DMS 273 (cell line): ENCODE measurements around the gene CD1E.
"Not testable (repeated sequence)": the region's sequence is repeated elsewhere in the genome, so short reads cannot be mapped to it uniquely, and the experiment has no call there.

ENCODE experiments used
- DNase-seq: peaks from one replicate; lab custom pipeline; 2025; ENCODE audit not compliant: unreplicated experiment; lab: John Stamatoyannopoulos, UW

The CD1E gene

GRCh38 chr1:158353303-158354075, at the start of gene CD1E:
Gene CD1E (plus strand): TSS chr1:158353894. CDS start chr1:158353989, 95 bp downstream.
- no peak for DNase-seq

- DNase-seq, result no peak
Observed at GRCh38 chr1:158310623-158311022, 43.1 kb upstream of the CD1E start.

GRCh38 chr1:158311066-158311465, 42.6 kb upstream of the CD1E start:
- no peak for DNase-seq

- no peak for DNase-seq
Observed at GRCh38 chr1:158323866-158324265, 29.8 kb upstream of the CD1E start.

GRCh38 chr1:158324395-158324794, 29.3 kb upstream of the CD1E start:
- no peak for DNase-seq

- no peak for DNase-seq
Observed at GRCh38 chr1:158327481-158327880, 26.2 kb upstream of the CD1E start.

GRCh38 chr1:158328426-158328825, 25.3 kb upstream of the CD1E start:
- DNase-seq, result no peak

GRCh38 chr1:158329300-158329699, 24.4 kb upstream of the CD1E start:
- DNase-seq, result no peak

- DNase-seq, result peak; percentile 16
Observed at GRCh38 chr1:158329733-158330132, 24.0 kb upstream of the CD1E start.

- no peak for DNase-seq
Observed at GRCh38 chr1:158330391-158331105, 23.1 kb upstream of the CD1E start.

GRCh38 chr1:158331106-158331425, 22.6 kb upstream of the CD1E start:
- DNase-seq, result no peak

- no peak for DNase-seq
Observed at GRCh38 chr1:158331481-158332150, 22.1 kb upstream of the CD1E start, which contains the start of gene CD1B. Gene CD1B (minus strand): TSS chr1:158331531. CDS start chr1:158331423, 108 bp downstream.

GRCh38 chr1:158333405-158334155, 20.1 kb upstream of the CD1E start:
- DNase-seq, result no peak

GRCh38 chr1:158334526-158335212, 19.0 kb upstream of the CD1E start:
- no peak for DNase-seq

- DNase-seq, result no peak
Observed at GRCh38 chr1:158335213-158335532, 18.5 kb upstream of the CD1E start.

GRCh38 chr1:158336413-158336812, 17.3 kb upstream of the CD1E start:
- DNase-seq, result not testable (repeated sequence)

- not testable (repeated sequence) for DNase-seq
Observed at GRCh38 chr1:158348946-158349345, 4.7 kb upstream of the CD1E start.

GRCh38 chr1:158354255-158354654, 561 bp downstream of the CD1E start:
- no peak for DNase-seq

- no peak for DNase-seq
Observed at GRCh38 chr1:158355773-158356285, 2.1 kb downstream of the CD1E start.

GRCh38 chr1:158356616-158357015, 2.9 kb downstream of the CD1E start:
- no peak for DNase-seq

- no peak for DNase-seq
Observed at GRCh38 chr1:158357441-158357840, 3.7 kb downstream of the CD1E start.
